WTC11 (cell line): ENCODE data around the gene WNT8A. TPM values are rescaled to one million over a fixed set of nuclear protein-coding genes. Genes with fewer than 3 reads are reported as not detected.

Source experiments
- ATAC-seq: fragments of 200-7000 bp; cut with Tn5 transposase; 2 replicates; pipeline ENCODE4 v1.10.0; 2021; ENCODE audit warnings: mild to moderate bottlenecking, moderate library complexity
- CTCF ChIA-PET: fragments of 300-600 bp; sonication (Branson Sonifier 250); formaldehyde crosslinking; loops from one replicate; lab custom pipeline; 2021; ENCODE audit warnings: antibody characterized with exemption; lab: Charles Lee
- POLR2A ChIA-PET: fragments of 350-600 bp; sonication (Branson Sonifier 250); formaldehyde crosslinking; loops from one replicate; lab custom pipeline; 2021; ENCODE audit warnings: antibody characterized with exemption; lab: Charles Lee
- DNase-seq: peaks from one replicate; pipeline ENCODE4 v3.0.0; 2021; ENCODE audit warnings: low spot score
- H3K27ac Mint-ChIP-seq: 2 replicates; pipeline ENCODE4 v1.8.0; 2021; ENCODE audit warnings: mixed read lengths
- H3K27me3 Mint-ChIP-seq: 2 replicates; pipeline ENCODE4 v1.8.0; 2021; ENCODE audit warnings: low read depth, mild to moderate bottlenecking, moderate library complexity, mixed read lengths
- H3K36me3 Mint-ChIP-seq: 2 replicates; pipeline ENCODE4 v1.8.0; 2021; ENCODE audit warnings: mixed read lengths
- H3K4me1 Mint-ChIP-seq: 2 replicates; pipeline ENCODE4 v1.8.0; 2022; ENCODE audit warnings: mixed read lengths
- H3K4me3 Mint-ChIP-seq: 2 replicates; pipeline ENCODE4 v1.8.0; 2021; ENCODE audit warnings: mild to moderate bottlenecking, moderate library complexity, mixed read lengths
- H3K9me3 Mint-ChIP-seq: 2 replicates; pipeline ENCODE4 v1.8.0; 2021; ENCODE audit warnings: mixed read lengths
- ATF1 ChIP-seq: sonication (generic); formaldehyde crosslinking; IDR thresholded peaks from 2 replicates; pipeline ENCODE4 v1.8.1; 2023; ENCODE audit warnings: mild to moderate bottlenecking, moderate library complexity, missing genetic modification reagents
- CDX4 ChIP-seq: fragments of 250-450 bp; sonication (Bioruptor Pico); IDR thresholded peaks from 2 replicates; pipeline ENCODE4 v1.9.0; 2021; ENCODE audit warnings: moderate library complexity, mild to moderate bottlenecking, inconsistent platforms, borderline replicate concordance
- ELF4 ChIP-seq: sonication (generic); formaldehyde crosslinking; IDR thresholded peaks from 2 replicates; pipeline ENCODE4 v1.8.1; 2022; ENCODE audit warnings: low read depth, mild to moderate bottlenecking, moderate library complexity, missing genetic modification reagents
- JUN ChIP-seq: sonication (generic); formaldehyde crosslinking; IDR thresholded peaks from 2 replicates; pipeline ENCODE4 v1.8.0; 2023; ENCODE audit warnings: mild to moderate bottlenecking, missing genetic modification reagents
- MYBL2 ChIP-seq: sonication (generic); formaldehyde crosslinking; IDR thresholded peaks from 2 replicates; pipeline ENCODE4 v1.8.1; 2023; ENCODE audit warnings: mild to moderate bottlenecking, moderate library complexity, missing genetic modification reagents
- RORB ChIP-seq: fragments of 250-450 bp; sonication (Bioruptor Pico); IDR thresholded peaks from 2 replicates; pipeline ENCODE4 v1.9.0; 2021; ENCODE audit warnings: mild to moderate bottlenecking
- SMAD3 ChIP-seq: sonication (generic); formaldehyde crosslinking; IDR thresholded peaks from 2 replicates; pipeline ENCODE4 v1.8.0; 2022; ENCODE audit warnings: missing genetic modification reagents, mild to moderate bottlenecking, borderline replicate concordance
- SMAD4 ChIP-seq: sonication (generic); formaldehyde crosslinking; IDR thresholded peaks from 2 replicates; pipeline ENCODE4 v1.8.0; 2022; ENCODE audit warnings: mild to moderate bottlenecking, missing genetic modification reagents
- SOX15 ChIP-seq: fragments of 250-450 bp; sonication (Bioruptor Pico); IDR thresholded peaks from 2 replicates; pipeline ENCODE4 v1.9.0; 2021; ENCODE audit warnings: mild to moderate bottlenecking
- ZBTB21 ChIP-seq: sonication (generic); formaldehyde crosslinking; IDR thresholded peaks from 2 replicates; pipeline ENCODE4 v1.8.1; 2023; ENCODE audit warnings: mild to moderate bottlenecking, missing genetic modification reagents, borderline replicate concordance
- ZMAT4 ChIP-seq: fragments of 250-450 bp; sonication (Bioruptor Pico); IDR thresholded peaks from 2 replicates; pipeline ENCODE4 v1.9.0; 2021; ENCODE audit warnings: mild to moderate bottlenecking
- ZNF532 ChIP-seq: fragments of 250-450 bp; sonication (Bioruptor Pico); IDR thresholded peaks from 2 replicates; pipeline ENCODE4 v1.9.0; 2021; ENCODE audit warnings: mild to moderate bottlenecking, borderline replicate concordance
- total RNA-seq: library from RNA; stranded (reverse); gene quantifications from 3 replicates; pipeline ENCODE4 v1.2.3, GENCODE V29; 2021
- TF ChIP-seq, protein P1 (sequence below): sonication (generic); formaldehyde crosslinking; IDR thresholded peaks from 2 replicates; pipeline ENCODE4 v1.8.0; 2023; ENCODE audit warnings: missing genetic modification reagents, mild to moderate bottlenecking, borderline replicate concordance
- TF ChIP-seq, protein P2 (sequence below): sonication (generic); formaldehyde crosslinking; IDR thresholded peaks from 2 replicates; pipeline ENCODE4 v1.8.1; 2022; ENCODE audit warnings: low read depth, missing genetic modification reagents, borderline replicate concordance
- TF ChIP-seq, protein P3 (sequence below): sonication (generic); formaldehyde crosslinking; IDR thresholded peaks from 2 replicates; pipeline ENCODE4 v1.8.1; 2023; ENCODE audit warnings: mild to moderate bottlenecking, missing genetic modification reagents, moderate library complexity
- TF ChIP-seq, protein P4 (sequence below): sonication (generic); formaldehyde crosslinking; IDR thresholded peaks from 2 replicates; pipeline ENCODE4 v1.8.0; 2022; ENCODE audit warnings: mild to moderate bottlenecking, missing genetic modification reagents
- TF ChIP-seq, protein P5 (sequence below): fragments of 200-600 bp; IDR thresholded peaks from 2 replicates; pipeline ENCODE4 v1.8.0; 2022; ENCODE audit warnings: antibody characterized with exemption

WNT8A gene
- total RNA-seq, 1 experiment from 2014 or later, result not detected

DNA sequence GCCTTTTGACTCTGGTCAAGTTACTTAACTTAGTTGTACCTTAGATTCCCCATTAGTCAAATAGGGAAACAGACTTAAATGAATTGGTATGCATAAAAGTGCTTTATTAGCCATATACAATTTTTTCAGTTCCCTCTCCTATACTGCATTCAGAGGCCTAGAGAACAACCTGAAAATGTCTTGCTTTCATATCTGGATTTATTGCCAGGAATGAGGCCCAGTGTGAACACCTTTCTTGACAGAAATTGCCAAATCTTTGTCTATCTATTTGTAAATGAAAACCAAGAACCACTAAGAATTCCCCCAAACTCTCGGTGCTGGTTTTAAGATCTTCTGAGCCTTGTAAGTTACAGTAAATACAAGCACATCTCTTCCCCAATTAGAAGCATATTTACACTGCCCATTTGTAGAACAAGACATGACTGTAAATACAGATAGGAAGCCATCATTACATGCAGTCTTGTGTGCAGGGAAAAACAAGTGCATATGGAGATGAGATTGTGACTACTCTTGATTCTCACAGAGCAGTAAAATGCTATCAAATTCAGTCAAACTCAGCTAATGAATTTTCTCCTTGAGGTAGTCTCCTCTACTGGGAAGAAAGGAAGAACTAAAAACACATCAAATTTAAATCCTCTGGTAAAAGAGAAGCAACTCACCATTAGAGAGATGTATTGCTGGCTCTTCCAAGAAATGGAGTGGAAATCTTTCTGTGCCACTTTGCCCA lies 45.8 kb upstream of the WNT8A start:
- POLR2A ChIA-PET, result no interaction called here
- no peaks in the 10 kb centered on the region; the same call in 1 of the 2 replicates for H3K27me3 Mint-ChIP-seq
- no peaks in the 10 kb centered on the region for H3K36me3 Mint-ChIP-seq
- no peak overlapping the region for H3K4me3 Mint-ChIP-seq
- no peak for TF ChIP-seq MYBL2 (CRISPR knock-in tag)
- no peak for TF ChIP-seq ZNF532 (CRISPR knock-in tag)
- no peak for TF ChIP-seq SOX15 (CRISPR knock-in tag)
- TF ChIP-seq, protein P1, sequence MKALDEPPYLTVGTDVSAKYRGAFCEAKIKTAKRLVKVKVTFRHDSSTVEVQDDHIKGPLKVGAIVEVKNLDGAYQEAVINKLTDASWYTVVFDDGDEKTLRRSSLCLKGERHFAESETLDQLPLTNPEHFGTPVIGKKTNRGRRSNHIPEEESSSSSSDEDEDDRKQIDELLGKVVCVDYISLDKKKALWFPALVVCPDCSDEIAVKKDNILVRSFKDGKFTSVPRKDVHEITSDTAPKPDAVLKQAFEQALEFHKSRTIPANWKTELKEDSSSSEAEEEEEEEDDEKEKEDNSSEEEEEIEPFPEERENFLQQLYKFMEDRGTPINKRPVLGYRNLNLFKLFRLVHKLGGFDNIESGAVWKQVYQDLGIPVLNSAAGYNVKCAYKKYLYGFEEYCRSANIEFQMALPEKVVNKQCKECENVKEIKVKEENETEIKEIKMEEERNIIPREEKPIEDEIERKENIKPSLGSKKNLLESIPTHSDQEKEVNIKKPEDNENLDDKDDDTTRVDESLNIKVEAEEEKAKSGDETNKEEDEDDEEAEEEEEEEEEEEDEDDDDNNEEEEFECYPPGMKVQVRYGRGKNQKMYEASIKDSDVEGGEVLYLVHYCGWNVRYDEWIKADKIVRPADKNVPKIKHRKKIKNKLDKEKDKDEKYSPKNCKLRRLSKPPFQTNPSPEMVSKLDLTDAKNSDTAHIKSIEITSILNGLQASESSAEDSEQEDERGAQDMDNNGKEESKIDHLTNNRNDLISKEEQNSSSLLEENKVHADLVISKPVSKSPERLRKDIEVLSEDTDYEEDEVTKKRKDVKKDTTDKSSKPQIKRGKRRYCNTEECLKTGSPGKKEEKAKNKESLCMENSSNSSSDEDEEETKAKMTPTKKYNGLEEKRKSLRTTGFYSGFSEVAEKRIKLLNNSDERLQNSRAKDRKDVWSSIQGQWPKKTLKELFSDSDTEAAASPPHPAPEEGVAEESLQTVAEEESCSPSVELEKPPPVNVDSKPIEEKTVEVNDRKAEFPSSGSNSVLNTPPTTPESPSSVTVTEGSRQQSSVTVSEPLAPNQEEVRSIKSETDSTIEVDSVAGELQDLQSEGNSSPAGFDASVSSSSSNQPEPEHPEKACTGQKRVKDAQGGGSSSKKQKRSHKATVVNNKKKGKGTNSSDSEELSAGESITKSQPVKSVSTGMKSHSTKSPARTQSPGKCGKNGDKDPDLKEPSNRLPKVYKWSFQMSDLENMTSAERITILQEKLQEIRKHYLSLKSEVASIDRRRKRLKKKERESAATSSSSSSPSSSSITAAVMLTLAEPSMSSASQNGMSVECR (CRISPR knock-in tag), result no peak
- DNase-seq (no peak), ATAC-seq (no peak)
- no peaks in the 10 kb centered on the region for H3K9me3 Mint-ChIP-seq
- CTCF ChIA-PET, result interaction anchor here (0.6 to 5.3 kb wide), 4 partner anchors 27 to 95 kb away, joined by 3 to 74 read pairs (median 12); no protein-coding TSS in a partner anchor
- no peak overlapping the region for H3K27ac Mint-ChIP-seq
- H3K4me1 Mint-ChIP-seq, result peaks cover 13% of the 10 kb centered on the region

GRCh38 chr5:138038826-138039225 lies 45.0 kb upstream of the WNT8A start:
- Mint-ChIP-seq H3K36me3 (no peaks in the 10 kb centered on the region), H3K27ac (no peak overlapping the region), H3K9me3 (no peaks in the 10 kb centered on the region), H3K27me3 (no peaks in the 10 kb centered on the region; the same call in 1 of the 2 replicates), H3K4me1 (peaks cover 8% of the 10 kb centered on the region), H3K4me3 (no peak overlapping the region)
- no peak for DNase-seq
- no peak for ATAC-seq
- ChIA-PET CTCF (interaction anchor here (0.6 to 2.1 kb wide), 4 partner anchors 26 to 94 kb away, joined by 3 to 16 read pairs (median 6); no protein-coding TSS in a partner anchor), POLR2A (interaction anchor here (0.6 kb wide), 1 partner anchor 40 kb away, joined by 3 read pairs; no protein-coding TSS in a partner anchor)
- TF ChIP-seq, protein P2, sequence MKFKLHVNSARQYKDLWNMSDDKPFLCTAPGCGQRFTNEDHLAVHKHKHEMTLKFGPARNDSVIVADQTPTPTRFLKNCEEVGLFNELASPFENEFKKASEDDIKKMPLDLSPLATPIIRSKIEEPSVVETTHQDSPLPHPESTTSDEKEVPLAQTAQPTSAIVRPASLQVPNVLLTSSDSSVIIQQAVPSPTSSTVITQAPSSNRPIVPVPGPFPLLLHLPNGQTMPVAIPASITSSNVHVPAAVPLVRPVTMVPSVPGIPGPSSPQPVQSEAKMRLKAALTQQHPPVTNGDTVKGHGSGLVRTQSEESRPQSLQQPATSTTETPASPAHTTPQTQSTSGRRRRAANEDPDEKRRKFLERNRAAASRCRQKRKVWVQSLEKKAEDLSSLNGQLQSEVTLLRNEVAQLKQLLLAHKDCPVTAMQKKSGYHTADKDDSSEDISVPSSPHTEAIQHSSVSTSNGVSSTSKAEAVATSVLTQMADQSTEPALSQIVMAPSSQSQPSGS, result no peak
- TF ChIP-seq ZMAT4 (CRISPR knock-in tag), result no peak
- TF ChIP-seq, protein P3, sequence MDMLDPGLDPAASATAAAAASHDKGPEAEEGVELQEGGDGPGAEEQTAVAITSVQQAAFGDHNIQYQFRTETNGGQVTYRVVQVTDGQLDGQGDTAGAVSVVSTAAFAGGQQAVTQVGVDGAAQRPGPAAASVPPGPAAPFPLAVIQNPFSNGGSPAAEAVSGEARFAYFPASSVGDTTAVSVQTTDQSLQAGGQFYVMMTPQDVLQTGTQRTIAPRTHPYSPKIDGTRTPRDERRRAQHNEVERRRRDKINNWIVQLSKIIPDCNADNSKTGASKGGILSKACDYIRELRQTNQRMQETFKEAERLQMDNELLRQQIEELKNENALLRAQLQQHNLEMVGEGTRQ (CRISPR knock-in tag), result no peak
- TF ChIP-seq RORB (CRISPR knock-in tag), result no peak
- TF ChIP-seq SMAD4 (CRISPR knock-in tag), result no peak
- no peak for TF ChIP-seq ELF4 (CRISPR knock-in tag)
- no peak for TF ChIP-seq ZBTB21
- no peak for TF ChIP-seq JUN
- no peak for TF ChIP-seq ATF1 (CRISPR knock-in tag)
- no peak for TF ChIP-seq SMAD3 (CRISPR knock-in tag)
- TF ChIP-seq, protein P4, sequence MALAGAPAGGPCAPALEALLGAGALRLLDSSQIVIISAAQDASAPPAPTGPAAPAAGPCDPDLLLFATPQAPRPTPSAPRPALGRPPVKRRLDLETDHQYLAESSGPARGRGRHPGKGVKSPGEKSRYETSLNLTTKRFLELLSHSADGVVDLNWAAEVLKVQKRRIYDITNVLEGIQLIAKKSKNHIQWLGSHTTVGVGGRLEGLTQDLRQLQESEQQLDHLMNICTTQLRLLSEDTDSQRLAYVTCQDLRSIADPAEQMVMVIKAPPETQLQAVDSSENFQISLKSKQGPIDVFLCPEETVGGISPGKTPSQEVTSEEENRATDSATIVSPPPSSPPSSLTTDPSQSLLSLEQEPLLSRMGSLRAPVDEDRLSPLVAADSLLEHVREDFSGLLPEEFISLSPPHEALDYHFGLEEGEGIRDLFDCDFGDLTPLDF (CRISPR knock-in tag), result no peak
- no peak for TF ChIP-seq CDX4
- TF ChIP-seq, protein P5, sequence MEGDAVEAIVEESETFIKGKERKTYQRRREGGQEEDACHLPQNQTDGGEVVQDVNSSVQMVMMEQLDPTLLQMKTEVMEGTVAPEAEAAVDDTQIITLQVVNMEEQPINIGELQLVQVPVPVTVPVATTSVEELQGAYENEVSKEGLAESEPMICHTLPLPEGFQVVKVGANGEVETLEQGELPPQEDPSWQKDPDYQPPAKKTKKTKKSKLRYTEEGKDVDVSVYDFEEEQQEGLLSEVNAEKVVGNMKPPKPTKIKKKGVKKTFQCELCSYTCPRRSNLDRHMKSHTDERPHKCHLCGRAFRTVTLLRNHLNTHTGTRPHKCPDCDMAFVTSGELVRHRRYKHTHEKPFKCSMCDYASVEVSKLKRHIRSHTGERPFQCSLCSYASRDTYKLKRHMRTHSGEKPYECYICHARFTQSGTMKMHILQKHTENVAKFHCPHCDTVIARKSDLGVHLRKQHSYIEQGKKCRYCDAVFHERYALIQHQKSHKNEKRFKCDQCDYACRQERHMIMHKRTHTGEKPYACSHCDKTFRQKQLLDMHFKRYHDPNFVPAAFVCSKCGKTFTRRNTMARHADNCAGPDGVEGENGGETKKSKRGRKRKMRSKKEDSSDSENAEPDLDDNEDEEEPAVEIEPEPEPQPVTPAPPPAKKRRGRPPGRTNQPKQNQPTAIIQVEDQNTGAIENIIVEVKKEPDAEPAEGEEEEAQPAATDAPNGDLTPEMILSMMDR, result no peak
